Activated naive CD4-positive, alpha-beta T cell (primary cell): Measurements from ENCODE around the gene SAMD14.

Experiments used
- DNase-seq, 4 experiments: peaks; one replicate each; lab custom pipeline; 2025; lab: John Stamatoyannopoulos, UW

Gene SAMD14

GRCh38 chr17:50148226-50149090 lies 18.5 kb upstream of the SAMD14 start:
- DNase-seq: peak; percentile 25 to 59 (median 31)

DNA sequence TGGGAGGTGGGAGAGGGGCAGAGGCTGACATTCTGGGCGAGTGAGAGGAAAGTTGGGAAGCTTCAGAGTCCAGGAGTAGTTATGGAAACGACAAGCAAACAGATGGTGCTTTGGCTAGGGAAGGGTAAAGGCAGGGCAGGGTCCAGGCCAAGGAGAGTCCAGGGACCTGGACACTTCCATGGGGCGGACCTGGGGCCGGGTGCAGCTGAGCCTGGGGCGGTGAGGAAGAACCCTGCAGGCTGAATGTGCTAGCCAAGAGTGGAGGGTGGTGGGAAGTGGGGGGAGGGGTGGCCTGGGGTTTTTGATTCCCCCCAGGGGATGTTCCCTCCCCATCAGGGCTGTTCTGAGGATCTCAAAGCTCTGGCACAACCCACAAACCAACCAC lies 17.9 kb upstream of the SAMD14 start:
- no peak for DNase-seq

DNA sequence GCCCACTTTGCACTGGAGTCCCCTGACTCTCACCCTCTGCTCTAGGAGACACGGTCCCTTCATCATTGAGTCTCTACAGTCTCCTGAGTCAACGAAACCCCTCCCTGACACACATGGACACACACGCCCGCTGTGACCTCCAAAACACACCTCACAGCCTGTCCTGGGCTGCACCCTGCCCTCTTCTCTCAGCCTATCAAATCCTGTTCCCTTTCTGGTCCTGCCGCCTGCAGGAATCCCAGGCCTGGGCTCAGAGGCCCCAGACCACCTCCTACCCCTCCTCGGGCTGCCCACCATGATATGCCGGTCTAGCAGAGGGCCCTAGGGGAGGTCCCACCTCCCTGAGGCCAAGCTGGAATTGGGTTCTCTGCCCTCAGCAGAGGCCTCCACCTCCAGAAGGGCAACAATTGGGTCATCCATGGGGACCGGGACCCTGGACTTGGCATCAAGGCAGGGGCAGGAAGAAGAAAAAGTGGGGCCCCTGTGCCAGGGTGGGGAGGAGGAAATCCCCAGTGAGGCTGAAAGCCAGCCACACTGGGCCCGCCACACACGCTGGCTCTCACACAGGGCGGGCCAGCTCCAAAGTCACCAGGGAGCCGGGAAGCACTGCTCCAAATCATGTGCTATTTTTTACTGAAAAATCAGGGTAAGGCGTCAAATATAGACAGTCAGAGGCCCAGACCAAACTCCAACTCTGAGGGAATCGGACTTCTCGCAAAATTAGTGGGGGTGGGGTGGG lies 17.1 kb upstream of the SAMD14 start:
- DNase-seq: no peak

- peak in 1 of 4 experiments; percentile 11 for DNase-seq
Observed at GRCh38 chr17:50146230-50146926, 16.4 kb upstream of the SAMD14 start.

DNA sequence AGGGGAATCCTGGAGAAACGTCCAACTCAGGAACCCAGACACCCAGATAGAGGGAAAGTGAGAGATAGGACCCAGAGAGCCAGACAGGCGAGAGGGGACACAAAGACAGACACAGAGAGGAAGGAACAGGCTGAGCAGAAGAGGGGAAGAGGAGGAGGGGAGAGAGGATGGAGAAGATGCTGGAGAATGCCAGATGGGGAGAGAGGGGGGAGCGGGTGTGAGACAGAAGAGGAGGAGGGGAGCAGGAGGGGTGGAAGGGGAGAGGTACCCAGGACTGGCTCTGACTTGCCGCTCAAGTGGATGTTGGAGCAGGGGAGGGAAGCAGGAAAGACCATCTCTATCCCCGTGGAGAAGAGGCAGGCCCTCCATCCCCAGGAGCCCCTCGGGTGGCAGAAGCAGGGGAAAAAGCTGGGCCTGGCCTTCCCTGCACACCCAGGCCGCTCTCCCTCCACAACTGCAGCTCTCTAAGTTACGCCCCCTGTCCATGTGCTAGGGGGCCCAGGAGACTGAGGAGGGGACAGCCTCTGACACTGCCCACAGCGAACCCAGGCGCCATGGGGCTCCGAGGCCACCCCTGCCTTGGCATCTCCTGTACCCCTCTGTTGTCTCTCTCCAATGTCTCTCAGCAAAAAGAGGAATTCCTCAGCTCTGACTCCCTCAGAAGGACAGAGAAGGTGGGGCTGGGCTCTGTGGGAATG lies 15.7 kb upstream of the SAMD14 start:
- DNase-seq: no peak

- DNase-seq: no peak
Observed at GRCh38 chr17:50144845-50145531, 15.0 kb upstream of the SAMD14 start.

DNA sequence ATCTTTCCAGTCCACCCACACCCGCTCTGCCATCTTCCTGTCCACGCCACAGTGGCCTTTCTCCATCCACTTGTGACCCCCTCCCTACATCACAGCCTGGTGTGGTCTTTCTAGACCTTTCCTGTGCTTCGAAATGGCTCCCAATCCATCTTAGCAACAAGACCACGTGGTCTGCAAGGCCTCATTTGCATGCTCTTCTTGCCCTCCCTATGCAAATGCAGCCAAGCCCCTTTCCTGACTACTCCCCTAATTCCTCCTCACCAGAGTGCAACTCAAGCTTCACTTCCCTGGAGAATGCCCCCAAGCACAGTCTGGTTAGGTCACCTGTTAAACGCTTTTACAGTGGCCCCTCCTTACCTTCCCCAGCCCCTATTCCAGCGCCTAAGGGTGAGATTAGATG lies 14.4 kb upstream of the SAMD14 start:
- DNase-seq: no peak

GRCh38 chr17:50143461-50144176 lies 13.7 kb upstream of the SAMD14 start:
- no peak for DNase-seq

DNA sequence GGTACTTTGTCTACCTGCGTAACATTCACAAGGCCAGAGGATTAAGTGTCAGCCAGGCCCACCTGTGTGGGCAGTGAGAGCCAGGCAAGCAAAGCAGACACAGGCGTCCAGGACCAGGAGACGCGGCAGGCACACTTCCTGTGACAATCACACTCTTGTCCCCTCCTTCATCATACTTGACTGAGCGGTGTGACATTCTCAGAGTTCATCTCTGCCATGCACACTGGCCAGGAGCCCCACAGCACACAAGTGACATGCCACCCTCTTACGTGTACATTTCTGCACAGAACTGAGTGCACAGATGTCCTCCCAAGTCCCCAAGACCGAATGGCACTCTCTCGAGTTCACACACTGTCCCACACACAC lies 11.8 kb upstream of the SAMD14 start:
- DNase-seq: no peak

- no peak for DNase-seq
Observed at GRCh38 chr17:50141026-50141744, 11.2 kb upstream of the SAMD14 start.

DNA sequence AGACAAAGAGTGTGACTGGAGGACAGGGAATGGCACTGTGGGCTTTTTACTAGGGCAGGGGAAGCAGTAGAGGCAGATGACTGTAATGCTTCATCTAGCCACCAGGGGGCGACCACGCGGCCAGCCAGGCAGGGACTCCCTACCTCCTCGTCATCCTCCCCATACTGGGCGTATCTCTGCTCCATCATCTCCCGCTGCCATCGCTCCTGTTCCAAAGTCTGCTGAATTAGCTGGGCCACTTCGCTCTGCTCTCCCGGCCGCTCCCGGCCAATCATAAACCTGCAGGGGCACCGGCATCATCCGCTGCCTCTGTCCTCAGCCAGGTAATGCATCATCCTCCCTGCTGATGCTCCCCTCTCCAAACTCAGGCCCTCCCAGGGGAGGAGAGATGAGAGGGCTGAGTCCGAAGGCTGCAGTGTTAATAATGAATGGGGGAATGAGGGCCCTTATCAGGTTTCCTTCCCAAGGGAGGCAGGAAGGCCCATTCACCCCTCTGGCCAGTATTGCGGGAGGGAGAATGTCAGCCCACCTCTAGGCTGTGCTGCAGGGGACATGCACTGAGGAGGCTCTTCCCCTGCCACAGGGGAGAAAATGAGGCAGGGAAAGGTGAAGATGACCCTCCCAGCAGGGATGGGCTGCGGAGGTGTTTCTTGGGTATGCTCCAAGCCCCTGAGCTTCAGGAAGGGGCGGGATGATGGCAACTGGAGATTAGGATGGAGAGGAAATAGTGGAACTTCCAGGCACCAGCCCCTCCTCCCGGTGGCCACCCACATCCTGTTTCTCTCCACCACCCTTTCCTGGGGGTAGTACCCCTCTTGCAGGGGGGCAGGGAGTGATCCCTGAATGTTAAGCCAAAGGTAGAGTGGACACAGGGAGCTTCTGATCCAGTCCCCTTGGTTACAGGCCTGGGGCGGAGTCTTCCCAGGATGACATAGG lies 10.3 kb upstream of the SAMD14 start:
- peak; percentile 48 to 76 (median 71) for DNase-seq

DNA sequence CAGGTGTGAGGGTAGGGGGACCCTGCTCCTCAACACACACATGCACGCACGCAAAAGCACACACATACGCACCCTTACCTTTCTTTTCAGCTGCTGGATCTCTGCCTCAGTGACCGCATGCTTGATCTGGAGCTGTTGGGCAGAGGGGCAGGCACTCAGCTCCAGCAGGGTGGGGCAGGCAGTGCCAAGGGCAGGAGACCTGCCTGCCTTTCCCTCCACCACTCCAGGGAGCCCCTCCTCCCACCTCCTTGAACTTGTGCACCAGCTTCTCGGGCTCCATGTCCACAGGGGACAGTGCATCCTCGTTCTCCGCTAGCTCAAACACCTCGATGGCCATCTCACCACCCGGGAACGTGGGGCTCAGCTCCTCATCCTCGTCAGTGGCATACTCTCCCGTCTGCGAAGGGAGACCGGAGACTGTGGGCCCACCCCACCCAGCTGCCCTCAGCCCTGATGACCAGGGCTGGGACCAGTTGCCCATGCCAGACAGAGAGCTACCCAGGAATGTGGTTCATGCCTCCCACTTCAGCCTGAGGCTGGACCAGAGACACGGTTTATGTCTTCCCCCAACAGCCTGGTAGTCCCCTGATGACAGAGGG lies 9.3 kb upstream of the SAMD14 start:
- no peak for DNase-seq

GRCh38 chr17:50137042-50137441 lies 7.1 kb upstream of the SAMD14 start:
- DNase-seq: no peak

GRCh38 chr17:50136096-50136687 lies 6.2 kb upstream of the SAMD14 start:
- DNase-seq: no peak

DNA sequence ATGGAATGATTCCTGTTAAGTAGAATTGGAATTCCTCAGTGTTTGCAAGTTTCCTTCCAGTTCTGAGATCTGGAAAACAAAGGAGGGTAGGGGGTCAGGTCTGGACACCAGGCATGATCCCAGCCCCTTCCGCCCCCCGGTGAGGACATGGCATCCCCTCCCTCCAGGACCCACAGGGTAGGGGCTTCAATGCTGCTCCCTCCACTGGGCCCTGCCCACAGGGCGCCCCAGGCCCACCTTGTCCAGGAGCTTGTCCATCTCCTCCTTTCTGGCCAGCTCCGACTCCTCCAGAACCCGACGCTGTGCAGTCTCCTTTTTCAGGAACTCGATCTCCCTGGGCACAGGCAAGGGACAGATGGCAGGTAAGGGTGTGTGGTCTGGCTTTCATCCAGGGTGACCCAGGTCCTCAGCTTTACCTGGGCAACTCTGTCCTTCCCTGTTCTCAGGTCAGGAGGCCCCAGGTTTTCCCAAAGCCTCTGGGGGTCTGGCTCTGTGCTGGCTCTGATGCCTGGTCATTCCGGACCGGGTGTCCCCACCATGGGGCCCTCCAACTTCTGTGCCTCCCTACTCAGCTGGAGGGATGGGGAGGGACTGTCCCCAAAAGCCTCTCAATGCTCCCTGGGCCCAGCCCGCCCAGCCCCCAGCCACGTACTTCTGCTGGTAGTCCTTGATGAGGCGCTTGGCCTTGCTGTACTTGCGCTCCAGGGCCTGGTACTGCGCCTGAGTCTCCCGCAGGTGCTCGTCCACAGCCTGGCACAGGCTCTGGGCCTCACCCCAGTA lies 5.5 kb upstream of the SAMD14 start:
- DNase-seq: no peak

DNA sequence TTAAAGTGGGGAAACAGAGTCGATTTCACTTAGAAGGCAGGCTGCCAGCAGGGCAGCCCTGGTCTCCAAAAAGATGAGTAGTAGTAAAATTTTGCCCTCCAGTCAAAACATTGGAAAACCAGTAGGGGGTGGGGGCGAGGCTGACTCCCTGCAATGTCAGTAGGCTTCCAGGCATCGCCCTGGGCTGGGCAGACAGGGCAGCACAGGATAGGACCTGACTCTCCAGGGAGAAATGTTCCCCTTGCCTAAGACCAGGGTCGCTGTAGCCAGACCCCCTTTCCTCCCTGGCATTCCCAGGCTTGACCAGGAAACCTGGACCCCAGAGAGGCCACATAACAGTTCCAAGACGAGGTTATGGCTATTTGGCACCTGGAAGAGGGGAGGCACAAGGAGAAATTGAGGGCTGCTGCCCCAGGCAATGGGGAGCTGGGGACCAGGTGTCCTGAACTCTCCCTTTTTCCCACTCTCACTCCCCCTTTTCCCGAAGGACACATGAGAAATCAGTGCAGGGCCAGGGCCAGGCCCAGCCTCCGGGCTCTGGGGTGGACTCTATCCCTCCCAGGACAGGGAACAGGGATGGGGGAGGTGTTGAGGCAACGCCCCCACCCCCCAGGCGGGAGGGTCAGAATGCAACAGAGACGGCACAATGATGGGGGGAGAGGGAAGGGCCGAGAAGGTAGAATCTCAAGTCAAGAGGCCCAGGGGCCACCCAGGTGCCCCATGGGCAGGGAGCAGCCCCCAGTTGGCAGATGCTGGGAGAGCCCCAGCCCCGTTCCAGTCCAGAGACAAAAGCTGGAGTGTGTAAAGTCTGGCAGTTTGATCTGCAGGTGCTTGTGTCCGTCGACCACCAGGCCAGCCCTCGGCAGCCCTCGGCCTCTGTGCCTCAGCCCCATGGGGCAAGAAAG lies 4.5 kb upstream of the SAMD14 start:
- DNase-seq: no peak

GRCh38 chr17:50133769-50134099 lies 3.8 kb upstream of the SAMD14 start:
- no peak for DNase-seq
